IMR-90 (cell line): ENCODE measurements around the gene FFAR2.

Experiments
- BHLHE40 ChIP-seq: fragments of 150-350 bp; IDR thresholded peaks from 2 replicates; pipeline ENCODE4 v1.6.1; 2016; ENCODE audit warnings: mild to moderate bottlenecking, low read depth, low read length
- CEBPB ChIP-seq: IDR thresholded peaks from 2 replicates; pipeline ENCODE4 v1.6.1; 2012; ENCODE audit warnings: low read depth, low read length, improper control_type of control experiment
- CHD1 ChIP-seq: IDR thresholded peaks from 2 replicates; pipeline ENCODE4 v1.6.1; 2012; ENCODE audit warnings: low read depth, low read length, improper control_type of control experiment
- FOS ChIP-seq: fragments of 150-350 bp; IDR thresholded peaks from 2 replicates; pipeline ENCODE4 v1.6.1; 2016; ENCODE audit warnings: low read depth, low read length
- MAFK ChIP-seq: IDR thresholded peaks from 2 replicates; pipeline ENCODE4 v1.6.1; 2012; ENCODE audit warnings: low read depth, low read length, improper control_type of control experiment
- MXI1 ChIP-seq: IDR thresholded peaks from 2 replicates; pipeline ENCODE4 v1.6.1; 2012; ENCODE audit warnings: low read depth, mild to moderate bottlenecking, low read length, moderate library complexity, borderline replicate concordance
- POLR2A ChIP-seq: IDR thresholded peaks from 2 replicates; pipeline ENCODE4 v1.6.1; 2012; ENCODE audit warnings: mild to moderate bottlenecking, low read depth, low read length
- RAD21 ChIP-seq: IDR thresholded peaks from 2 replicates; pipeline ENCODE4 v1.6.1; 2012; ENCODE audit warnings: low read length, improper control_type of control experiment
- RCOR1 ChIP-seq: IDR thresholded peaks from 2 replicates; pipeline ENCODE4 v1.6.1; 2012; ENCODE audit warnings: mild to moderate bottlenecking, low read length, improper control_type of control experiment; ENCODE audit not compliant: insufficient replicate concordance
- TF ChIP-seq, protein P1 (sequence below): conservative IDR thresholded peaks from 2 replicates; pipeline ENCODE4 v1.5.1; 2012; ENCODE audit warnings: mild to moderate bottlenecking, low read depth, low read length, improper control_type of control experiment
- TF ChIP-seq, protein P2 (sequence below): fragments of 150-350 bp; IDR thresholded peaks from 2 replicates; pipeline ENCODE4 v1.6.1; 2017; ENCODE audit warnings: mild to moderate bottlenecking, antibody characterized with exemption, low read length, low read depth

DNA sequence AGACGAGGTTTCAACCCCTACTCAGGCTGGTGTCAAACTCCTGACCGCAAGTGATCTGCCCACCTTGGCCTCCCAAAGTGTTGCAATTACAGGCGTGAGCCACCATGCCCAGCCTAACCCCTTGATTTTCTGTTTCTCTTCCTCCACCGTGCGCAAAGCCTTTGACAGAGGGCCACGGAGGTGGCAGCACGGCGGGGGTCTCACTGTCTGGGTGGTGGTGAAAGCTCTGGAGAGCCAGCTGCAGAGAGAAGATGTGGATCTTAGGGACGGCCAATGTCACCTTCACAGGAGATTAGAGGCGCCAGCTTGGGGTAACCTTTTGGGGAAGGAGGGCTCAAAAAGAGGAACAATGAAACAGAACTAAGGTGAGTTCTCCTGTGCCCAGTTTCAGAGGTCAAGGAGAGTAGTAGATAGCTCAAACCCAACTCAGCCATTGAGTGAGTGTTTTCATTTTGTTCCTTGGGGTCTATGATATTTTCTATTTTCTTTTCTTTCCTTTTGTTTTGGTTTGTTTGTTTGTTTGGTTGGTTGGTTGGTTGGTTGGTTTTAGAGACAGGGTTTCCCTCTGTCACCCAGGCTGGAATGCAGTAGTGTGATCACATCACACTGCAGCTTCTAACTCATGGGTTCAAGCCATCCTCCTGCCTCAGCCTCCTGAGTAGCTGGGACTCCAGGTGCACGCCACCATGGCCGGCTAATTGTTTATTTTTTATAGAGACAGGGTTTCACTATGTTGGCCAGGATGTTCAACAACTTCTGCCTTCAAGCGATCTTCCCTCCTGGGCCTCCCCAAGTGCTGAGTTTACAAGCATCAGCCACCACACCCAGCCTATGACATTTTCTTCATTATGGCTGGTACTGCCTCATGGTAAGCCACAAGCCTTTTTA lies 39.5 kb upstream of the FFAR2 start:
- TF ChIP-seq CHD1: no peak
- TF ChIP-seq, protein P1, sequence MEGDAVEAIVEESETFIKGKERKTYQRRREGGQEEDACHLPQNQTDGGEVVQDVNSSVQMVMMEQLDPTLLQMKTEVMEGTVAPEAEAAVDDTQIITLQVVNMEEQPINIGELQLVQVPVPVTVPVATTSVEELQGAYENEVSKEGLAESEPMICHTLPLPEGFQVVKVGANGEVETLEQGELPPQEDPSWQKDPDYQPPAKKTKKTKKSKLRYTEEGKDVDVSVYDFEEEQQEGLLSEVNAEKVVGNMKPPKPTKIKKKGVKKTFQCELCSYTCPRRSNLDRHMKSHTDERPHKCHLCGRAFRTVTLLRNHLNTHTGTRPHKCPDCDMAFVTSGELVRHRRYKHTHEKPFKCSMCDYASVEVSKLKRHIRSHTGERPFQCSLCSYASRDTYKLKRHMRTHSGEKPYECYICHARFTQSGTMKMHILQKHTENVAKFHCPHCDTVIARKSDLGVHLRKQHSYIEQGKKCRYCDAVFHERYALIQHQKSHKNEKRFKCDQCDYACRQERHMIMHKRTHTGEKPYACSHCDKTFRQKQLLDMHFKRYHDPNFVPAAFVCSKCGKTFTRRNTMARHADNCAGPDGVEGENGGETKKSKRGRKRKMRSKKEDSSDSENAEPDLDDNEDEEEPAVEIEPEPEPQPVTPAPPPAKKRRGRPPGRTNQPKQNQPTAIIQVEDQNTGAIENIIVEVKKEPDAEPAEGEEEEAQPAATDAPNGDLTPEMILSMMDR: no peak
- TF ChIP-seq MXI1: no peak
- no peak for TF ChIP-seq CEBPB
- TF ChIP-seq MAFK: no peak
- no peak for TF ChIP-seq POLR2A
- TF ChIP-seq RCOR1: no peak
- TF ChIP-seq RAD21: no peak
- TF ChIP-seq, protein P2, sequence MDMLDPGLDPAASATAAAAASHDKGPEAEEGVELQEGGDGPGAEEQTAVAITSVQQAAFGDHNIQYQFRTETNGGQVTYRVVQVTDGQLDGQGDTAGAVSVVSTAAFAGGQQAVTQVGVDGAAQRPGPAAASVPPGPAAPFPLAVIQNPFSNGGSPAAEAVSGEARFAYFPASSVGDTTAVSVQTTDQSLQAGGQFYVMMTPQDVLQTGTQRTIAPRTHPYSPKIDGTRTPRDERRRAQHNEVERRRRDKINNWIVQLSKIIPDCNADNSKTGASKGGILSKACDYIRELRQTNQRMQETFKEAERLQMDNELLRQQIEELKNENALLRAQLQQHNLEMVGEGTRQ: no peak
- TF ChIP-seq BHLHE40: no peak
- no peak for TF ChIP-seq FOS
